Rectal smooth muscle tissue (tissue), 1 donor: ENCODE data around the gene SAE1.
"Not testable (repeated sequence)": the region's sequence is repeated elsewhere in the genome, so short reads cannot be mapped to it uniquely, and the experiment has no call there.

Source experiments
- H3K27ac ChIP-seq: one replicate; pipeline ENCODE4 v1.7.0; 2013; ENCODE audit warnings: low read depth, low read length, inconsistent platforms
- H3K27me3 ChIP-seq: one replicate; pipeline ENCODE4 v1.7.0; 2013; ENCODE audit warnings: low read length; ENCODE audit not compliant: control insufficient read depth, insufficient read depth
- H3K36me3 ChIP-seq: one replicate; pipeline ENCODE4 v1.7.0; 2013; ENCODE audit warnings: low read length; ENCODE audit not compliant: control insufficient read depth, insufficient read depth
- H3K4me1 ChIP-seq: one replicate; pipeline ENCODE4 v1.7.0; 2013; ENCODE audit warnings: low read length; ENCODE audit not compliant: control insufficient read depth, insufficient read depth
- H3K4me3 ChIP-seq: one replicate; pipeline ENCODE4 v1.7.0; 2013; ENCODE audit warnings: low read length
- H3K9ac ChIP-seq: one replicate; pipeline ENCODE4 v1.7.0; 2013; ENCODE audit warnings: low read length

The SAE1 gene

GRCh38 chr19:47122359-47123335 is 8.0 kb upstream of the SAE1 start:
- Histone ChIP-seq H3K27ac (no peak overlapping the region), H3K36me3 (no peaks in the 10 kb centered on the region), H3K27me3 (no peaks in the 10 kb centered on the region), H3K4me1 (peaks cover 4% of the 10 kb centered on the region), H3K4me3 (no peak overlapping the region), H3K9ac (no peak overlapping the region)

- Histone ChIP-seq H3K27ac (no peak overlapping the region), H3K27me3 (no peaks in the 10 kb centered on the region), H3K9ac (no peak overlapping the region), H3K36me3 (no peaks in the 10 kb centered on the region), H3K4me3 (no peak overlapping the region), H3K4me1 (peaks cover 4% of the 10 kb centered on the region)
Measured at GRCh38 chr19:47123406-47123805, 7.2 kb upstream of the SAE1 start.

- Histone ChIP-seq H3K4me3 (no peak overlapping the region), H3K27ac (no peak overlapping the region)
Measured at GRCh38 chr19:47124937-47125668, 5.5 kb upstream of the SAE1 start.

GRCh38 chr19:47125669-47125938 is 5.0 kb upstream of the SAE1 start:
- no peaks in the 10 kb centered on the region for H3K27me3 ChIP-seq
- no peaks in the 10 kb centered on the region for H3K36me3 ChIP-seq
- no peak overlapping the region for H3K4me3 ChIP-seq
- peaks cover 4% of the 10 kb centered on the region for H3K4me1 ChIP-seq
- no peak overlapping the region for H3K27ac ChIP-seq
- H3K9ac ChIP-seq, result no peak overlapping the region

More at GRCh38 chr19:47124937-47125668, 5.5 kb upstream of the SAE1 start:
- Histone ChIP-seq H3K9ac (no peak overlapping the region), H3K27me3 (no peaks in the 10 kb centered on the region), H3K36me3 (no peaks in the 10 kb centered on the region), H3K4me1 (peaks cover 4% of the 10 kb centered on the region)

GRCh38 chr19:47129579-47129978 is 1.1 kb upstream of the SAE1 start:
- no peak overlapping the region for H3K9ac ChIP-seq
- no peaks in the 10 kb centered on the region for H3K36me3 ChIP-seq
- no peak overlapping the region for H3K27ac ChIP-seq
- peaks cover 6% of the 10 kb centered on the region for H3K4me1 ChIP-seq
- no peak overlapping the region for H3K4me3 ChIP-seq
- no peaks in the 10 kb centered on the region for H3K27me3 ChIP-seq

GRCh38 chr19:47130120-47130588 is 481 bp upstream of the SAE1 start:
- no peaks in the 10 kb centered on the region for H3K36me3 ChIP-seq
- no peaks in the 10 kb centered on the region for H3K27me3 ChIP-seq
- H3K4me3 ChIP-seq, result peak overlapping the region; percentile 14
- no peak overlapping the region for H3K9ac ChIP-seq
- no peak overlapping the region for H3K27ac ChIP-seq
- peaks cover 3% of the 10 kb centered on the region for H3K4me1 ChIP-seq

- no peaks in the 10 kb centered on the region for H3K27me3 ChIP-seq
- H3K36me3 ChIP-seq, result peaks cover 2% of the 10 kb centered on the region
- peaks cover 3% of the 10 kb centered on the region for H3K4me1 ChIP-seq
- no peak overlapping the region for H3K9ac ChIP-seq
- H3K27ac ChIP-seq, result no peak overlapping the region
- H3K4me3 ChIP-seq, result peak overlapping the region; percentile 15
Measured at GRCh38 chr19:47132194-47132852, 1.7 kb downstream of the SAE1 start.

GRCh38 chr19:47133021-47133471 is 2.4 kb downstream of the SAE1 start:
- no peak overlapping the region for H3K27ac ChIP-seq
- H3K27me3 ChIP-seq, result no peaks in the 10 kb centered on the region
- no peak overlapping the region for H3K4me3 ChIP-seq
- peaks cover 3% of the 10 kb centered on the region for H3K4me1 ChIP-seq
- H3K36me3 ChIP-seq, result peaks cover 2% of the 10 kb centered on the region
- no peak overlapping the region for H3K9ac ChIP-seq

GRCh38 chr19:47134545-47134944 is 3.9 kb downstream of the SAE1 start:
- peaks cover 3% of the 10 kb centered on the region for H3K4me1 ChIP-seq
- no peak overlapping the region for H3K9ac ChIP-seq
- H3K27ac ChIP-seq, result no peak overlapping the region
- peaks cover 2% of the 10 kb centered on the region for H3K36me3 ChIP-seq
- no peaks in the 10 kb centered on the region for H3K27me3 ChIP-seq
- no peak overlapping the region for H3K4me3 ChIP-seq

GRCh38 chr19:47135156-47135555 is 4.5 kb downstream of the SAE1 start:
- no peak overlapping the region for H3K27ac ChIP-seq
- no peaks in the 10 kb centered on the region for H3K27me3 ChIP-seq
- H3K36me3 ChIP-seq, result peaks cover 2% of the 10 kb centered on the region
- H3K4me1 ChIP-seq, result peaks cover 3% of the 10 kb centered on the region
- H3K9ac ChIP-seq, result no peak overlapping the region
- no peak overlapping the region for H3K4me3 ChIP-seq

GRCh38 chr19:47141252-47141651 is 10.6 kb downstream of the SAE1 start:
- H3K4me3 ChIP-seq, H3K4me1 ChIP-seq, H3K9ac ChIP-seq, H3K36me3 ChIP-seq, H3K27me3 ChIP-seq: not testable (repeated sequence)
- H3K27ac ChIP-seq, result peak overlapping the region; percentile 82

GRCh38 chr19:47141695-47142094 is 11.1 kb downstream of the SAE1 start:
- Histone ChIP-seq H3K36me3 (peaks cover 4% of the 10 kb centered on the region), H3K4me1 (peaks cover 9% of the 10 kb centered on the region), H3K9ac (no peak overlapping the region), H3K27me3 (no peaks in the 10 kb centered on the region), H3K4me3 (no peak overlapping the region), H3K27ac (peak overlapping the region; percentile 82)
